GM12873 (cell line): ENCODE data around the gene PHF21A.

Experiments
- CTCF ChIP-seq: IDR thresholded peaks from 2 replicates; pipeline ENCODE4 v1.5.1; 2012; ENCODE audit warnings: low read depth, mild to moderate bottlenecking, moderate library complexity, low read length, control low read depth; ENCODE audit not compliant: insufficient read depth; ENCODE audit errors: missing control alignments

The PHF21A gene

GRCh38 chr11:46015941-46016340 lies 105.3 kb downstream of the PHF21A start:
- no peak for TF ChIP-seq CTCF

- TF ChIP-seq CTCF, result no peak
Measured at GRCh38 chr11:46012185-46012584, 109.1 kb downstream of the PHF21A start.

GRCh38 chr11:46010100-46010499 lies 111.2 kb downstream of the PHF21A start:
- no peak for TF ChIP-seq CTCF

GRCh38 chr11:46009647-46010046 lies 111.6 kb downstream of the PHF21A start:
- TF ChIP-seq CTCF, result no peak

- TF ChIP-seq CTCF, result peak; percentile 76
Measured at GRCh38 chr11:46006418-46007070, 114.7 kb downstream of the PHF21A start.

- no peak for TF ChIP-seq CTCF
Measured at GRCh38 chr11:46003572-46003971, 117.7 kb downstream of the PHF21A start.

GRCh38 chr11:46002189-46002588 lies 119.1 kb downstream of the PHF21A start:
- TF ChIP-seq CTCF, result no peak

GRCh38 chr11:46001448-46001914 lies 119.8 kb downstream of the PHF21A start:
- TF ChIP-seq CTCF, result no peak
